HG03575 (cell line): Measurements from ENCODE around the gene TADA2B.

Source experiments
- ATAC-seq: cut with Tn5 transposase; IDR thresholded peaks from one replicate; pipeline ENCODE4 v1.9.1; 2021; ENCODE audit not compliant: unreplicated experiment, insufficient number of reproducible peaks, low FRiP score; ENCODE audit errors: extremely low read depth

Gene TADA2B

GRCh38 chr4:7051905-7052304 is 8.7 kb downstream of the TADA2B start:
- ATAC-seq, result no peak

- no peak for ATAC-seq
These were observed 9.1 kb downstream of the TADA2B start for GRCh38 chr4:7052313-7052712.

- ATAC-seq, result no peak
These were observed 9.9 kb downstream of the TADA2B start for GRCh38 chr4:7052923-7053715.

- no peak for ATAC-seq
These were observed 11.1 kb downstream of the TADA2B start for GRCh38 chr4:7054106-7054880.

- no peak for ATAC-seq
These were observed 12.2 kb downstream of the TADA2B start for GRCh38 chr4:7055111-7055989.

- no peak for ATAC-seq
These were observed 12.8 kb downstream of the TADA2B start for GRCh38 chr4:7055990-7056325.

- no peak for ATAC-seq
These were observed 15.6 kb downstream of the TADA2B start for GRCh38 chr4:7058792-7059191.

- ATAC-seq, result no peak
These were observed 16.5 kb downstream of the TADA2B start for GRCh38 chr4:7059662-7060061.

- ATAC-seq, result no peak
These were observed 17.4 kb downstream of the TADA2B start for GRCh38 chr4:7060346-7061150.

GRCh38 chr4:7061815-7062214 is 18.6 kb downstream of the TADA2B start:
- no peak for ATAC-seq

- ATAC-seq, result no peak
These were observed 19.6 kb downstream of the TADA2B start for GRCh38 chr4:7062816-7063215.

GRCh38 chr4:7063362-7063761 is 20.2 kb downstream of the TADA2B start:
- no peak for ATAC-seq

- ATAC-seq, result no peak
These were observed 22.8 kb downstream of the TADA2B start for GRCh38 chr4:7066006-7066405.

GRCh38 chr4:7066493-7066892 is 23.3 kb downstream of the TADA2B start:
- no peak for ATAC-seq

GRCh38 chr4:7067126-7067451 is 23.9 kb downstream of the TADA2B start:
- no peak for ATAC-seq

- ATAC-seq, result peak; percentile 79
These were observed 24.5 kb downstream of the TADA2B start, which contains the start of gene GRPEL1 for GRCh38 chr4:7067452-7068278. GRPEL1 (minus strand) TSS chr4:7068064; CDS start chr4:7068032, 32 bp downstream.

- ATAC-seq, result no peak
These were observed 25.2 kb downstream of the TADA2B start for GRCh38 chr4:7068279-7068842.

GRCh38 chr4:7068883-7069282 is 25.7 kb downstream of the TADA2B start:
- no peak for ATAC-seq
